Measurements from ENCODE around the gene MESD. TPM values are rescaled to one million over a fixed set of nuclear protein-coding genes. Genes with fewer than 3 reads are reported as not detected.

The MESD gene
- total RNA-seq, 1 donor from 2014 or later = 25.9 TPM

GRCh38 chr15:81032355-81032754, 42.7 kb upstream of the MESD start:
- H3K36me3 ChIP-seq (ENCODE audit: control insufficient read depth, insufficient read depth, low read length) = no peaks in the 10 kb centered on the region
- no peak overlapping the region for H3K4me3 ChIP-seq (ENCODE audit: low read depth, low read length)
- TF ChIP-seq, protein P1, sequence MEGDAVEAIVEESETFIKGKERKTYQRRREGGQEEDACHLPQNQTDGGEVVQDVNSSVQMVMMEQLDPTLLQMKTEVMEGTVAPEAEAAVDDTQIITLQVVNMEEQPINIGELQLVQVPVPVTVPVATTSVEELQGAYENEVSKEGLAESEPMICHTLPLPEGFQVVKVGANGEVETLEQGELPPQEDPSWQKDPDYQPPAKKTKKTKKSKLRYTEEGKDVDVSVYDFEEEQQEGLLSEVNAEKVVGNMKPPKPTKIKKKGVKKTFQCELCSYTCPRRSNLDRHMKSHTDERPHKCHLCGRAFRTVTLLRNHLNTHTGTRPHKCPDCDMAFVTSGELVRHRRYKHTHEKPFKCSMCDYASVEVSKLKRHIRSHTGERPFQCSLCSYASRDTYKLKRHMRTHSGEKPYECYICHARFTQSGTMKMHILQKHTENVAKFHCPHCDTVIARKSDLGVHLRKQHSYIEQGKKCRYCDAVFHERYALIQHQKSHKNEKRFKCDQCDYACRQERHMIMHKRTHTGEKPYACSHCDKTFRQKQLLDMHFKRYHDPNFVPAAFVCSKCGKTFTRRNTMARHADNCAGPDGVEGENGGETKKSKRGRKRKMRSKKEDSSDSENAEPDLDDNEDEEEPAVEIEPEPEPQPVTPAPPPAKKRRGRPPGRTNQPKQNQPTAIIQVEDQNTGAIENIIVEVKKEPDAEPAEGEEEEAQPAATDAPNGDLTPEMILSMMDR (IDR thresholded peaks at IDR 0.05; ENCODE audit: insufficient read depth, low read length, poor library complexity, severe bottlenecking) = no peak

GRCh38 chr15:81031203-81031602, 41.6 kb upstream of the MESD start:
- DNase-seq (ENCODE audit: low read depth) = no peak
- H3K27me3 ChIP-seq (ENCODE audit: control insufficient read depth, insufficient read depth, low read length) = no peaks in the 10 kb centered on the region
- TF ChIP-seq, protein P1 (IDR thresholded peaks at IDR 0.05; ENCODE audit: insufficient read depth, low read length, poor library complexity, severe bottlenecking) = no peak
- H3K36me3 ChIP-seq (ENCODE audit: control insufficient read depth, insufficient read depth, low read length) = no peaks in the 10 kb centered on the region
- no peak overlapping the region for H3K4me3 ChIP-seq (ENCODE audit: low read depth, low read length)

More at GRCh38 chr15:81032355-81032754, 42.7 kb upstream of the MESD start:
- DNase-seq (ENCODE audit: low read depth) = no peak
- no peaks in the 10 kb centered on the region for H3K27me3 ChIP-seq (ENCODE audit: control insufficient read depth, insufficient read depth, low read length)

- DNase-seq (ENCODE audit: low read depth) = no peak
- Histone ChIP-seq H3K36me3 (ENCODE audit: control insufficient read depth, insufficient read depth, low read length) (no peaks in the 10 kb centered on the region), H3K4me3 (ENCODE audit: low read depth, low read length) (no peak overlapping the region), H3K27me3 (ENCODE audit: control insufficient read depth, insufficient read depth, low read length) (no peaks in the 10 kb centered on the region)
- TF ChIP-seq, protein P1 (IDR thresholded peaks at IDR 0.05; ENCODE audit: insufficient read depth, low read length, poor library complexity, severe bottlenecking) = no peak
These were observed 40.7 kb upstream of the MESD start for GRCh38 chr15:81030301-81030750.

DNA sequence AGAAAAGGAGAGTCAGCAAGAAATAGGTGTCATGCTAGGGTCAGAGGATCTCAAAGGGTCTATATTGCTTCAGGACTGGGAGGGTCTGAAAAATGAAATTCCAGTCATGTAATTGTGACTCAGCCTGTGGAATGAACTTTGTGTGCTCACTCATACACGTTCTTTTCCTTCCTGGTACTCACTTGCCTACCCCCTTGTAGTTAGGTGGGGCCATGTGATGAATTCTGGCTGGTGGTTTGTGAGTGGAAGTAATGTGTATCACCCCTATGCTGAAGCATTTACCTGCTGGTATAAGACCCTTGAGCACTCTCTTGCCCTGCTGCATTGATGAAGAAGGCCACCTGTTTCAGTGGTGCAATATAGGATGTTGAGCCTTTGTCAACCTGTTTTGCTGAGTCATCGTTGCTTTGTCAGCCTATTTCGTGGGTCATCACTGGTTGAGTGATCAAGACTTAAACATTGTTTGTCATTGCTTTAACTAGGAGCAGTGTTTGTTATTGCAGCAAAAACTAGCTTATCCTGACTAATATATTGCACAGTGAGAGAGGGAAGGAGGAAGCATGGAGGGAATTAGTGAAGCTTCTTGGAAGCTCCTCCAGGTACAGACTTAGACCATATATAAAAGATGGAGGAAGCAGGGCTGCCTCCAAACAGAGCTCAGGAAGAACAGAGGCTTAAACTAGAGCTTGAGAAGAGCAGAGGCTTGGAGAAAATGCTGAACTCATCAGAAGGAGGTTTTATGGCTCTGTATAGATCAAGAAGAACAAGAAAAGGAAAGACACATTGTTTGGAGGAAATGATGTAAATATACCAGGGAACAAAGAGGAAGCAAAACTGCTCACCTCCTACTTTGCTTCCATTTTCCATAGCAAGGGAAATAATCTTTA, 40.0 kb upstream of the MESD start:
- no peak overlapping the region for H3K4me3 ChIP-seq (ENCODE audit: low read depth, low read length)
- H3K36me3 ChIP-seq (ENCODE audit: control insufficient read depth, insufficient read depth, low read length) = no peaks in the 10 kb centered on the region
- TF ChIP-seq, protein P1 (IDR thresholded peaks at IDR 0.05; ENCODE audit: insufficient read depth, low read length, poor library complexity, severe bottlenecking) = no peak
- no peaks in the 10 kb centered on the region for H3K27me3 ChIP-seq (ENCODE audit: control insufficient read depth, insufficient read depth, low read length)
- no peak for DNase-seq (ENCODE audit: low read depth)

DNA sequence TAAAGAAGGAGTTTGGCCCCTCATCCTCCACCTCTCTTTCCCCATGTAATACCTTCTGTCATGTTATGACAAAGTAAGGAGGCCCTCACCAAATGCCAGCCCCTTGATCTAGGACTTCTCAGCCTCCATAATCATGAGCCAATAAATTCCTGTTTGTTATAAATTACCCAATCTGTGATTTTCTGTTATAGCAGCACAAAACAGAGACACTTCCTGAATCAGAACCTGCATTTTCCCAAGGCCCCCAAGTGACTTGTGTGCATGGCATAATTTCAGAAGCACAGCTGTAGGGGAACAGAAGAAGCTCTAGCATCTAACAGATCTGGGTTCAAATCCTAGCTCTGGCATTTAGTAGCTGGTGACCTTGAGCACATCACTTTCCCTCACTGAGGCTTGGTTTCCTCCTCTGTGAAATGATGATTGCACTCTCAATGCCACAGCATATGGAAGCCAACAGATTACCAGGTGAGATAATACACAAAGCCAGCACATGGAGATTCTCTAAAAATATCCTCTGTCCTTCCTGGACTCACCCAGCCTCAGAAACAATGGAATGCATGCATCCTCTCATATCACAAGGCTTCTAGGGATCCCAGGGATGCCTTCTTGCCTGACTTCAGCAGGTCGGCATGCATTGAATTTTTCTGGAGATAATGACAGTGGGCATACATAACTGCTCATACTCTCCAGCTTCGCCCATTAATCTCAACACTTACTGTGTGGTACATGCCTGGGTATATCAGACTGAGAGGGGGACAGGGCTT, 37.4 kb upstream of the MESD start:
- H3K36me3 ChIP-seq (ENCODE audit: control insufficient read depth, insufficient read depth, low read length) = no peaks in the 10 kb centered on the region
- TF ChIP-seq, protein P1 (IDR thresholded peaks at IDR 0.05; ENCODE audit: insufficient read depth, low read length, poor library complexity, severe bottlenecking) = no peak
- DNase-seq (ENCODE audit: low read depth) = no peak
- no peaks in the 10 kb centered on the region for H3K27me3 ChIP-seq (ENCODE audit: control insufficient read depth, insufficient read depth, low read length)
- H3K4me3 ChIP-seq (ENCODE audit: low read depth, low read length) = no peak overlapping the region
